HEK293T (cell line): ENCODE results near the gene TWF2.

Source experiments
- CTCF ChIA-PET: fragments of 350-600 bp; formaldehyde crosslinking; extraction: SDS; loops from one replicate; lab custom pipeline; 2021; ENCODE audit warnings: antibody characterized with exemption, inconsistent platforms; lab: Yijun Ruan, JAX
- POLR2A ChIA-PET: fragments of 350-600 bp; formaldehyde crosslinking; extraction: SDS; loops from one replicate; lab custom pipeline; 2020; ENCODE audit warnings: antibody characterized with exemption, inconsistent platforms; lab: Yijun Ruan, JAX
- DNase-seq: peaks from one replicate; pipeline ENCODE4 v3.0.0; 2012; ENCODE audit warnings: mixed read lengths; ENCODE audit errors: extremely low spot score
- ARNT ChIP-seq: fragments of 450-650 bp; IDR thresholded peaks from 2 replicates; pipeline ENCODE4 v1.6.1; 2017; ENCODE audit warnings: mild to moderate bottlenecking
- BHLHE40 ChIP-seq: fragments of 450-650 bp; IDR thresholded peaks from 2 replicates; pipeline ENCODE4 v1.6.1; 2016; ENCODE audit warnings: mild to moderate bottlenecking, moderate library complexity, borderline replicate concordance
- CTBP1 ChIP-seq: fragments of 450-650 bp; IDR thresholded peaks from 2 replicates; pipeline ENCODE4 v1.6.1; 2016; ENCODE audit warnings: borderline replicate concordance
- ELF4 ChIP-seq: fragments of 450-650 bp; IDR thresholded peaks from 2 replicates; pipeline ENCODE4 v1.6.1; 2017; ENCODE audit warnings: antibody characterized with exemption
- FOXA1 ChIP-seq: fragments of 450-650 bp; IDR thresholded peaks from 2 replicates; pipeline ENCODE4 v1.6.1; 2016; ENCODE audit warnings: mild to moderate bottlenecking
- FOXK2 ChIP-seq: fragments of 450-650 bp; IDR thresholded peaks from 2 replicates; pipeline ENCODE4 v1.6.1; 2016; ENCODE audit warnings: mild to moderate bottlenecking
- FOXM1 ChIP-seq: fragments of 450-650 bp; IDR thresholded peaks from 2 replicates; pipeline ENCODE4 v1.6.1; 2017; ENCODE audit warnings: mild to moderate bottlenecking, borderline replicate concordance
- HDGF ChIP-seq: fragments of 450-650 bp; IDR thresholded peaks from 2 replicates; pipeline ENCODE4 v1.6.1; 2017; ENCODE audit warnings: antibody characterized with exemption, borderline replicate concordance
- L3MBTL2 ChIP-seq: fragments of 450-650 bp; conservative IDR thresholded peaks from 2 replicates; pipeline ENCODE4 v1.6.1; 2016; ENCODE audit warnings: mild to moderate bottlenecking
- LEF1 ChIP-seq: fragments of 450-650 bp; IDR thresholded peaks from 2 replicates; pipeline ENCODE4 v1.6.1; 2017; ENCODE audit warnings: mild to moderate bottlenecking, borderline replicate concordance
- NFRKB ChIP-seq: fragments of 450-650 bp; IDR thresholded peaks from 2 replicates; pipeline ENCODE4 v1.6.1; 2016; ENCODE audit warnings: mild to moderate bottlenecking, moderate library complexity
- SP1 ChIP-seq: fragments of 450-650 bp; IDR thresholded peaks from 2 replicates; pipeline ENCODE4 v1.6.1; 2017
- SUZ12 ChIP-seq: fragments of 450-650 bp; IDR thresholded peaks from 2 replicates; pipeline ENCODE4 v1.6.1; 2016; ENCODE audit warnings: mild to moderate bottlenecking
- TARDBP ChIP-seq: fragments of 450-650 bp; IDR thresholded peaks from 2 replicates; pipeline ENCODE4 v1.6.1; 2016
- ZNF384 ChIP-seq: fragments of 450-650 bp; IDR thresholded peaks from 2 replicates; pipeline ENCODE4 v1.6.1; 2016
- TF ChIP-seq, protein P1 (sequence below): fragments of 450-650 bp; IDR thresholded peaks from 2 replicates; pipeline ENCODE4 v1.6.1; 2016

Gene TWF2

DNA sequence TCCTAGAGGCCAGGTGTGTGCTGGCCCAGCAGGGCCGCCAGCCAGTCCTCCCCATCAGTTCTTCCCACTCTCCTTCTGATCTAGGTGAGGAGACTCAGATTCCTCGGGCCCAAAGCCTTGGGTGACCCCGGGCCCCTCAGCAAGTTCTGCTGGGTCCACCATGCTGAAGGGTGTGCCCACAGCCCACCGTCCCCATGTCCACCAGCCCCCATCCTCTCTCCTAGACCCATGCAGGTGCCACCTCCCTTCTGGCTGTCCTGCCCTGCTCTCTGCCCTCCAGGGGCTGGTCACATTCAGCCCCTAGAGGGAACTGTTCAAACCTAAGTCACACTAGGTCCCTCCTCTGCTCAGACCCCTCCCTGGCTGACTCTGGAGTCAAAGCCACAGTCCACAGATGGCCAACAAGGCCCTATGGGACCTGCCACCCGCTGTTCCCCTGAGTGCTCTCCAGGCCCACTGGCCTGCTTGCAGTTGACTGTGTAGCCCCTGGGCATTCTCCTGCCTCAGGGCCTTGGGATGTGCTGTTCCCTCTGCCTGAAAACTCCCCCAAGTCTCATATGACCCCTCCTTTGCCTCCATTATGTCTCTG is 12.6 kb downstream of the TWF2 start:
- ChIA-PET POLR2A (no interaction called here), CTCF (interaction anchor here (1.3 kb wide), 1 partner anchor 186 kb away, joined by 4 read pairs; no protein-coding TSS in a partner anchor)
- no peak for TF ChIP-seq FOXM1
- TF ChIP-seq CTBP1 = no peak
- no peak for TF ChIP-seq LEF1
- TF ChIP-seq BHLHE40 = no peak
- no peak for TF ChIP-seq SP1
- no peak for TF ChIP-seq ZNF384
- TF ChIP-seq, protein P1, sequence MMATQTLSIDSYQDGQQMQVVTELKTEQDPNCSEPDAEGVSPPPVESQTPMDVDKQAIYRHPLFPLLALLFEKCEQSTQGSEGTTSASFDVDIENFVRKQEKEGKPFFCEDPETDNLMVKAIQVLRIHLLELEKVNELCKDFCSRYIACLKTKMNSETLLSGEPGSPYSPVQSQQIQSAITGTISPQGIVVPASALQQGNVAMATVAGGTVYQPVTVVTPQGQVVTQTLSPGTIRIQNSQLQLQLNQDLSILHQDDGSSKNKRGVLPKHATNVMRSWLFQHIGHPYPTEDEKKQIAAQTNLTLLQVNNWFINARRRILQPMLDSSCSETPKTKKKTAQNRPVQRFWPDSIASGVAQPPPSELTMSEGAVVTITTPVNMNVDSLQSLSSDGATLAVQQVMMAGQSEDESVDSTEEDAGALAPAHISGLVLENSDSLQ = no peak
- no peak for TF ChIP-seq ARNT
- no peak for TF ChIP-seq ELF4
- TF ChIP-seq TARDBP = no peak
- TF ChIP-seq SUZ12 = no peak
- no peak for TF ChIP-seq NFRKB
- TF ChIP-seq L3MBTL2 = no peak
- TF ChIP-seq FOXA1 = no peak
- no peak for DNase-seq

DNA sequence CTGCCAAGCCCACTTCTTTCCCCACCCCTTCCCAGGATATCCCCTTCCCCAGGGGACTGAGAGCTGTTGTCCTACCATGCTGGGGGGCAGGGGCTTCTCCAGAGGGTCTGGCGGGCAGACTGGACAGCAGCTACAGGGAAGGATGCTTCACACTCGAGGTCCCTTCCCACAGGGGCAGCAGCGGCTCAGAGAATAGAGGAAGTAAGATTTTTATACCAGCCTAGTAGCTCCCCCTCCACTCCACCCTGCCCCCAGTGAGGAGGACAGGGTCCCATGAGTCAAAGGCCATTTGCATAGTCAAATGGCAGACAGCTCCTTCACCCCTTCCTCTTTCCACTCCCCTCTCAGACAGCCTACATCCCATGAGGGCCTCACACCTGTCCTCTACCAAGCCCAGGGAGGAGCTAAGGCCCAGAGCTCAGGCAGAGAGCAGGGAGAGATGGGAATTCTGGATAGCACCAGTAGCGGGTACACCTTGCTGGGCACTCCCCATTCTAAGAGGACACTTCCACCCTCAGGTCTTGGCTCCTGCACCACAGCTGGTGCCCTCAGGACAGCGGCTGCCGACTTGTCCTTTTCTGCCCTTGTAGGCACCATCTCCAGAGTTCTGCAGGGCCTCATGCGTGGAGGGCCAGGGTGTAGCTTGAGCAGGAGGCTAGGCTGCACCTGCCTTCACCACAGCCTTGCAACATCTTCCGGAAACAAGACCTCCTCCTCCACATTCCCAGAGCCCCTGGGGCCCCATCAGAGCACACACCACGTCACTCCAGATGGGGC is 13.3 kb downstream of the TWF2 start, which contains the start of gene TLR9:
Gene TLR9 (minus strand): TSS at position 194 of the 777 bp plus-strand sequence. CDS start 116 bp downstream, at position 78.
- ChIA-PET POLR2A (interaction anchor here (0.7 kb wide), 1 partner anchor 13 kb away, joined by 3 read pairs; the partner anchor contains the start of gene TWF2), CTCF (interaction anchor here (1.3 kb wide), 1 partner anchor 187 kb away, joined by 4 read pairs; no protein-coding TSS in a partner anchor)
- DNase-seq = no peak
- no peak for TF ChIP-seq NFRKB
- no peak for TF ChIP-seq FOXM1
- TF ChIP-seq L3MBTL2 = no peak
- TF ChIP-seq HDGF = no peak
- TF ChIP-seq LEF1 = no peak
- TF ChIP-seq ELF4 = no peak
- no peak for TF ChIP-seq FOXA1
- no peak for TF ChIP-seq ZNF384
- no peak for TF ChIP-seq ARNT
- TF ChIP-seq TARDBP = no peak
- TF ChIP-seq, protein P1 = no peak

DNA sequence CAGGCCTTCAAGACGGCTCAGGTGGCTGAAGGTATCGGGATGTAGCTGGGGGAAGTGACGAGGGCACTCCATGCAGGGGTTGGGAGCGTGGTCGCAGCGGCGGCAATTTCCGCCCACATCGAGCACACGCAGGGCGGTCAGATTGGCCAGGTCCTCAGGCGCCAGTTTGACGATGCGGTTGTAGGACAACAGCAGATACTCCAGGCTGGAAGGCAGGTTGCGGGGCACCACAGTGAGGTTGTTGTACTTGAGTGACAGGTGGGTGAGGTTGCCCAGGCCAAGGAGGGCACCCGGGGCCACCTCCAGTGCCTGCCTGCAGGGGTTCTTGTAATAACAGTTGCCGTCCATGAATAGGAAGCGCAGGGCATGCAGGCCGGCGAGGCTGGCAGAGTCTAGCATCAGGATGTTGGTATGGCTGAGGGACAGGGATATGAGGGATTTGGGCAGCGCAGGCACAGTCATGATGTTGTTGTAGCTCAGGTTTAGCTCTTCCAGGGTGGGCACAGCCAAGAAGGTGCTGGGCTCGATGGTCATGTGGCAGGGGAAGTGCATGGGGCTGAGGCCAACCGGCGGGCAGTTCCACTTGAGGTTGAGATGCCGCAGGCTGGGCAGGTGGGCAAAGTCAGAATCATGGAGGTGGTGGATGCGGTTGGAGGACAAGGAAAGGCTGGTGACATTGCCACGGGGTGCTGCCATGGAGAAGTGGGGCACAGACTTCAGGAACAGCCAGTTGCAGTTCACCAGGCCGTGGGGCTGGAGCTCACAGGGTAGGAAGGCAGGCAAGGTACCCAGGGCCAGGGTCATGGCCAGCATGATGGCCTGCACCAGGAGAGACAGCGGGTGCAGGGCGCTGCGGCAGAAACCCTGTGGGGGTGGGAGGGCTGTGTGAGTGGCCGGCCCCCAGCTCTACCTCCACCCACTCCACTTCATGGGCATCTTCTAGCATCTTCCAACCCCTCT is 15.2 kb downstream of the TWF2 start:
- ChIA-PET POLR2A (no interaction called here), CTCF (interaction anchor here (1.0 to 2.1 kb wide), 3 partner anchors 8 to 115 kb away, joined by 3 to 12 read pairs (median 4); no protein-coding TSS in a partner anchor)

DNA sequence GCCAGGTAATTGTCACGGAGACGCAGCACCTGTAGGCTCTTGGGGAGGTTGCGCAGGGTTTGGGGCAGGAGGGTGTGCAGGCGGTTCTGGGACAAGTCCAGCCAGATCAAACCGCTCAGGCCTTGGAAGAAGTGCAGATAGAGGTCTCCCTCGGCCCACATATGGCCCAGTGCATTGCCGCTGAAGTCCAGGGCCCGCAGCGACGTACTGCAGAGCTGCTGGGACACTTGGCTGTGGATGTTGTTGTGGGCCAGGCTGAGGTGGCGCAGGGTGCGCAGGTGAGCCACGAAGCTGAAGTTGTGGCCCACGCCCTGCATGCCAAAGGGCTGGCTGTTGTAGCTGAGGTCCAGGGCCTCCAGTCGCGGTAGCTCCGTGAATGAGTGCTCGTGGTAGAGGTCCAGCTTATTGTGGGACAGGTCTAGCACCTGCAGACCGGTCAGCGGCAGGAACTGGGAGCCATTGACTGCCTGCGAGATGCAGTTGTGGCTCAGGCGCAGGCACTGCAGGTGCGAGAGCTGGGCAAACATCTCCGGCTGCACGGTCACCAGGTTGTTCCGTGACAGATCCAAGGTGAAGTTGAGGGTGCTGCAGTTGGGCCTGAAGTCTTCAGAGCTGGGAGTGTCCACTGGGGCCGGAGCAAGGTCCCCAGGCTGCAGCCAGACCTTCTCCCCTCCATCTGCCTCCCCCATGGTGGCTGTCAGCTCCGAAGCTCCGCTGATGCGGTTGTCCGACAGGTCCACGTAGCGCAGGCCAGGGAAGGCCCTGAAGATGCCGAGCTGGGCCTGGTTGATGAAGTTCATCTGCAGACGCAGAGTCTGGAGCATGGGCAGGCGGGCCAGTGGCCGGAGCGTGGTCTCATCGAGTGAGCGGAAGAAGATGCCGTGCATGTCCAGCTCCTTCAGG is 16.4 kb downstream of the TWF2 start:
- no peak for DNase-seq
- TF ChIP-seq, protein P1 = no peak
- TF ChIP-seq SP1 = no peak
- TF ChIP-seq CTBP1 = no peak
- TF ChIP-seq HDGF = no peak
- TF ChIP-seq ARNT = no peak
- no peak for TF ChIP-seq FOXA1
- no peak for TF ChIP-seq ELF4
- no peak for TF ChIP-seq LEF1
- no peak for TF ChIP-seq SUZ12
- no peak for TF ChIP-seq BHLHE40
- no peak for TF ChIP-seq TARDBP
- TF ChIP-seq NFRKB = no peak
- CTCF ChIA-PET = interaction anchor here (2.1 to 3.0 kb wide), 2 partner anchors 9 to 117 kb away, joined by 12 to 25 read pairs; no protein-coding TSS in a partner anchor
- POLR2A ChIA-PET = interaction anchor here (1.0 kb wide), 1 partner anchor 56 kb away, joined by 4 read pairs; the partner anchor contains the start of gene WDR82

More for the DNA sequence above, 15.2 kb downstream of the TWF2 start:
- DNase-seq = no peak
- TF ChIP-seq ARNT (no peak), L3MBTL2 (no peak), ELF4 (no peak), TARDBP (no peak), FOXA1 (no peak), SP1 (no peak), HDGF (no peak), LEF1 (no peak), ZNF384 (no peak), SUZ12 (no peak), FOXM1 (no peak), CTBP1 (no peak), BHLHE40 (no peak), NFRKB (no peak), FOXK2 (no peak)
- TF ChIP-seq, protein P1 = no peak
